SK-N-SH (cell line): ENCODE data around the gene CD34. TPM values are rescaled to one million over a fixed set of nuclear protein-coding genes. Genes with fewer than 3 reads are reported as not detected.

Source experiments
- CTCF ChIA-PET: fragments of 300-600, 350-600 bp; formaldehyde crosslinking; extraction: SDS; loops from one replicate; lab custom pipeline; 2021; lab: Yijun Ruan, JAX
- POLR2A ChIA-PET: fragments of 350-600 bp; sonication (Branson Sonifier 250); formaldehyde crosslinking; extraction: SDS; loops from one replicate; lab custom pipeline; 2020; ENCODE audit warnings: antibody characterized with exemption, inconsistent platforms; lab: Yijun Ruan, JAX
- DNase-seq: peaks from one replicate; pipeline ENCODE4 v3.0.0; 2012
- H2AFZ ChIP-seq: fragments of 200-600 bp; sonication (generic); 2 replicates; pipeline ENCODE4 v1.8.1; 2016; ENCODE audit warnings: antibody characterized with exemption, mild to moderate bottlenecking, low read depth
- H3F3A ChIP-seq: fragments of 200-600 bp; sonication (generic); replicated peaks from 2 replicates; pipeline ENCODE3; 2016; ENCODE audit warnings: antibody characterized with exemption, mild to moderate bottlenecking; ENCODE audit not compliant: insufficient read depth
- H3K27ac ChIP-seq, 2 experiments: fragments of 200-500 bp in 1 of 2; fragments of 200-600 bp in 1 of 2; sonication (Bioruptor generic) in 1 of 2; sonication (generic), shearing (Covaris generic) in 1 of 2; 2 replicates each; pipeline versions ENCODE4 v1.5.1 to v1.6.1; 2014 to 2016; ENCODE audit warnings: low read depth in 2 of 2, inconsistent platforms in 1 of 2, low read length in 1 of 2, mild to moderate bottlenecking in 1 of 2, mixed read lengths in 1 of 2
- H3K27me3 ChIP-seq: fragments of 200-600 bp; sonication (generic), shearing (Covaris generic); 2 replicates; pipeline ENCODE4 v1.6.1; 2016; ENCODE audit warnings: mixed run types; ENCODE audit not compliant: insufficient read depth
- H3K36me3 ChIP-seq, 2 experiments: fragments of 200-500 bp in 1 of 2; fragments of 200-600 bp in 1 of 2; sonication (Bioruptor generic) in 1 of 2; sonication (generic) in 1 of 2; replicated peaks in 1 of 2; 2 replicates each; pipeline versions ENCODE3 to v1.5.1; 2014 to 2016; ENCODE audit warnings: low read length in 1 of 2, mild to moderate bottlenecking in 1 of 2; ENCODE audit not compliant: insufficient read depth in 2 of 2, control insufficient read depth in 1 of 2
- H3K4me1 ChIP-seq, 2 experiments: fragments of 200-500 bp in 1 of 2; fragments of 200-600 bp in 1 of 2; sonication (Bioruptor generic) in 1 of 2; sonication (generic), shearing (Covaris generic) in 1 of 2; 2 replicates each; pipeline versions ENCODE4 v1.5.1 to v1.6.1; 2014 to 2016; ENCODE audit warnings: low read depth in 1 of 2, low read length in 1 of 2, mixed run types in 1 of 2; ENCODE audit not compliant: insufficient read depth in 2 of 2, control insufficient read depth in 1 of 2
- H3K4me2 ChIP-seq: fragments of 200-600 bp; sonication (generic), shearing (Covaris generic); 2 replicates; pipeline ENCODE4 v1.6.1; 2017; ENCODE audit warnings: mixed run types
- H3K4me3 ChIP-seq, 2 experiments: fragments of 200-500 bp in 1 of 2; fragments of 200-600 bp in 1 of 2; sonication (Bioruptor generic) in 1 of 2; sonication (generic), shearing (Covaris generic) in 1 of 2; 2 replicates each; pipeline versions ENCODE4 v1.5.1 to v1.8.1; 2014 to 2016; ENCODE audit warnings: low read depth in 2 of 2, inconsistent platforms in 1 of 2, low read length in 1 of 2, mild to moderate bottlenecking in 1 of 2, mixed read lengths in 1 of 2, moderate library complexity in 1 of 2
- H3K79me2 ChIP-seq: fragments of 200-600 bp; sonication (generic); 2 replicates; pipeline ENCODE4 v1.8.1; 2017; ENCODE audit warnings: mild to moderate bottlenecking; ENCODE audit not compliant: insufficient read depth
- H3K9ac ChIP-seq: fragments of 200-600 bp; sonication (generic); 2 replicates; pipeline ENCODE4 v1.6.1; 2017; ENCODE audit warnings: mixed run types
- H3K9me2 ChIP-seq: fragments of 200-600 bp; sonication (generic); 2 replicates; pipeline ENCODE4 v1.6.1; 2017; ENCODE audit warnings: mixed run types
- H3K9me3 ChIP-seq: fragments of 200-600 bp; sonication (generic); 2 replicates; pipeline ENCODE4 v1.6.1; 2017; ENCODE audit warnings: mixed run types, mild to moderate bottlenecking, moderate library complexity
- H4K20me1 ChIP-seq: fragments of 200-600 bp; sonication (generic); 2 replicates; pipeline ENCODE4 v1.6.1; 2017; ENCODE audit warnings: mild to moderate bottlenecking, mixed run types; ENCODE audit not compliant: insufficient read depth
- CHD2 ChIP-seq: fragments of 150-350 bp; IDR thresholded peaks from 2 replicates; pipeline ENCODE4 v1.6.1; 2018; ENCODE audit warnings: low read length; ENCODE audit not compliant: partially characterized antibody
- CTCF ChIP-seq: fragments of 200-600 bp; sonication (generic); IDR thresholded peaks from 2 replicates; pipeline ENCODE4 v1.6.1; 2017; ENCODE audit warnings: antibody characterized with exemption, mild to moderate bottlenecking, moderate library complexity
- ELF1 ChIP-seq: IDR thresholded peaks from 2 replicates; pipeline ENCODE4 v1.4.0; 2012
- FOXJ3 ChIP-seq: sonication (generic); formaldehyde crosslinking; IDR thresholded peaks from 2 replicates; pipeline ENCODE4 v1.5.1; 2020; ENCODE audit warnings: mild to moderate bottlenecking, missing genetic modification reagents
- FOXM1 ChIP-seq: IDR thresholded peaks from 2 replicates; pipeline ENCODE4 v1.4.0; 2012; ENCODE audit warnings: low read depth, mild to moderate bottlenecking
- GATA2 ChIP-seq: sonication (generic); formaldehyde crosslinking; IDR thresholded peaks from 2 replicates; pipeline ENCODE4 v1.5.0; 2020; ENCODE audit warnings: mild to moderate bottlenecking, missing genetic modification reagents
- MEF2A ChIP-seq: IDR thresholded peaks from 2 replicates; pipeline ENCODE4 v1.4.0; 2012; ENCODE audit warnings: low read depth, borderline replicate concordance
- MXI1 ChIP-seq: IDR thresholded peaks from 2 replicates; pipeline ENCODE4 v1.6.1; 2012; ENCODE audit warnings: mild to moderate bottlenecking, low read depth, low read length, improper control_type of control experiment
- NFIC ChIP-seq: IDR thresholded peaks from 2 replicates; pipeline ENCODE4 v1.4.0; 2012; ENCODE audit warnings: borderline replicate concordance
- NRF1 ChIP-seq: IDR thresholded peaks from 2 replicates; pipeline ENCODE4 v1.6.1; 2012; ENCODE audit warnings: low read depth, mild to moderate bottlenecking, low read length
- RAD21 ChIP-seq: IDR thresholded peaks from 2 replicates; pipeline ENCODE4 v1.6.1; 2012; ENCODE audit warnings: mild to moderate bottlenecking, low read length
- RFX5 ChIP-seq: IDR thresholded peaks from 2 replicates; pipeline ENCODE4 v1.6.1; 2012; ENCODE audit warnings: mild to moderate bottlenecking, improper control_type of control experiment, low read length
- SIN3A ChIP-seq: IDR thresholded peaks from 2 replicates; pipeline ENCODE4 v1.6.1; 2012; ENCODE audit warnings: low read depth, mild to moderate bottlenecking, low read length, moderate library complexity, borderline replicate concordance
- SMC3 ChIP-seq: IDR thresholded peaks from 2 replicates; pipeline ENCODE4 v1.6.1; 2012; ENCODE audit warnings: low read depth, low read length, improper control_type of control experiment
- TAF1 ChIP-seq: IDR thresholded peaks from 2 replicates; pipeline ENCODE4 v1.6.1; 2012; ENCODE audit warnings: low read depth, mild to moderate bottlenecking, low read length, moderate library complexity, borderline replicate concordance
- USF1 ChIP-seq: IDR thresholded peaks from 2 replicates; pipeline ENCODE4 v1.4.0; 2012; ENCODE audit warnings: low read depth, borderline replicate concordance
- YY1 ChIP-seq: IDR thresholded peaks from 2 replicates; pipeline ENCODE4 v1.4.0; 2012; ENCODE audit warnings: low read depth, mild to moderate bottlenecking
- WGBS: methylation state at CpG from one replicate; pipeline ENCODE4 v1.1.6; 2017; ENCODE audit warnings: low lambda C conversion rate; 5-methylcytosine and 5-hydroxymethylcytosine counted together
- polyA plus RNA-seq, 3 experiments: library from polyadenylated mRNA; depleted of rRNA; stranded (reverse); fragments of >200 nt; gene quantifications; 2 replicates each; pipeline ENCODE4 v1.2.3, GENCODE V29; 2012

The CD34 gene
- polyA plus RNA-seq, 1 of the 3 experiments (the other 2 are of a cell fraction): 0.59 TPM

GRCh38 chr1:207911856-207912760 is 1.2 kb upstream of the CD34 start:
- Histone ChIP-seq H3K4me1 (peaks cover 0 to 4% of the 10 kb centered on the region in 2 experiments; a peak in 1 of 4 replicates), H3K4me2 (no peak overlapping the region), H3K79me2 (no peaks in the 10 kb centered on the region), H3K9ac (no peak overlapping the region), H3K4me3 (no peak overlapping the region), H2AFZ (no peak overlapping the region), H4K20me1 (no peaks in the 10 kb centered on the region), H3F3A (peaks cover 5% of the 10 kb centered on the region), H3K27ac (no peak overlapping the region), H3K9me3 (no peaks in the 10 kb centered on the region), H3K27me3 (peaks cover 11% of the 10 kb centered on the region; the same call in 1 of the 2 replicates), H3K9me2 (no peaks in the 10 kb centered on the region), H3K36me3 (no peaks in the 10 kb centered on the region)
- CTCF ChIA-PET: interaction anchor here (0.8 to 2.1 kb wide), 5 partner anchors 13 to 51 kb away, joined by 3 to 10 read pairs (median 7); no protein-coding TSS in a partner anchor
- WGBS: 68% methylated on average over 8 of the region's 8 CpGs
- POLR2A ChIA-PET: no interaction called here
- TF ChIP-seq MXI1: no peak
- TF ChIP-seq NFIC: no peak
- no peak for TF ChIP-seq GATA2 (CRISPR knock-in tag)
- no peak for TF ChIP-seq RFX5
- no peak for TF ChIP-seq ELF1
- no peak for TF ChIP-seq MEF2A
- TF ChIP-seq USF1: no peak
- no peak for TF ChIP-seq SMC3
- no peak for TF ChIP-seq CHD2
- TF ChIP-seq CTCF: no peak
- TF ChIP-seq NRF1: no peak
- no peak for TF ChIP-seq TAF1
- no peak for TF ChIP-seq RAD21
- TF ChIP-seq FOXJ3: no peak
- DNase-seq: no peak

GRCh38 chr1:207909687-207910086 is 1.2 kb downstream of the CD34 start:
- ChIA-PET CTCF (interaction anchor here (1.2 to 4.0 kb wide), 4 partner anchors 13 to 54 kb away, joined by 3 to 29 read pairs (median 10); no protein-coding TSS in a partner anchor), POLR2A (no interaction called here)
- TF ChIP-seq SIN3A (no peak), CHD2 (no peak), FOXM1 (no peak), USF1 (no peak), YY1 (no peak)
- no peak for DNase-seq
- no peak overlapping the region for H3K9ac ChIP-seq
- no peak overlapping the region for H3K4me3 ChIP-seq
- H3K4me1 ChIP-seq: peaks cover 0 to 4% of the 10 kb centered on the region in 2 experiments; a peak in 1 of 4 replicates
- H3K36me3 ChIP-seq: no peaks in the 10 kb centered on the region
- H3K27me3 ChIP-seq: peaks cover 11% of the 10 kb centered on the region; the same call in 1 of the 2 replicates
- H4K20me1 ChIP-seq: no peaks in the 10 kb centered on the region
- H3F3A ChIP-seq: no peaks in the 10 kb centered on the region
- no peaks in the 10 kb centered on the region for H3K9me3 ChIP-seq
- 90% methylated on average over 4 of the region's 4 CpGs for WGBS
- H3K79me2 ChIP-seq: no peaks in the 10 kb centered on the region
- H3K4me2 ChIP-seq: no peak overlapping the region
- no peak overlapping the region for H2AFZ ChIP-seq
- no peaks in the 10 kb centered on the region for H3K9me2 ChIP-seq
- H3K27ac ChIP-seq: no peak overlapping the region
